Aorta (tissue), 5 donors: ENCODE measurements around the gene SNAI3. TPM values are rescaled to one million over a fixed set of nuclear protein-coding genes. Genes with fewer than 3 reads are reported as not detected.

Source experiments
- ATAC-seq: fragments of 200-7000 bp; cut with Tn5 transposase; one replicate; pipeline ENCODE4 v1.9.1; 2022; ENCODE audit warnings: moderate library complexity; ENCODE audit not compliant: low FRiP score
- DNase-seq, 2 donors: peaks; one replicate each; pipeline ENCODE4 v3.0.0-alpha.2; 2020
- H3K27ac ChIP-seq, 2 donors: one replicate each; pipeline ENCODE4 v1.5.1; 2013; ENCODE audit warnings: low read length in 2 of 2, mild to moderate bottlenecking in 2 of 2, moderate library complexity in 2 of 2, control low read depth in 1 of 2, inconsistent platforms in 1 of 2, low read depth in 1 of 2
- H3K27me3 ChIP-seq, 2 donors: one replicate each; pipeline ENCODE4 v1.6.1; 2013; ENCODE audit warnings: control low read depth in 1 of 2, low read length in 1 of 2, mild to moderate bottlenecking in 1 of 2, moderate library complexity in 1 of 2; ENCODE audit not compliant: insufficient read depth in 2 of 2, control insufficient read depth in 1 of 2
- H3K36me3 ChIP-seq, 2 donors: one replicate each; pipeline ENCODE4 v1.6.1; 2013; ENCODE audit warnings: control low read depth in 1 of 2, low read length in 1 of 2, mild to moderate bottlenecking in 1 of 2; ENCODE audit not compliant: insufficient read depth in 2 of 2, control insufficient read depth in 1 of 2
- H3K4me1 ChIP-seq, 2 donors: one replicate each; pipeline ENCODE4 v1.6.1; 2013; ENCODE audit warnings: low read length in 2 of 2, control low read depth in 1 of 2, mild to moderate bottlenecking in 1 of 2, moderate library complexity in 1 of 2; ENCODE audit not compliant: insufficient read depth in 2 of 2, control insufficient read depth in 1 of 2
- H3K4me3 ChIP-seq, 2 donors: one replicate each; pipeline ENCODE4 v1.5.1; 2013; ENCODE audit warnings: low read length in 2 of 2, control low read depth in 1 of 2, mild to moderate bottlenecking in 1 of 2
- H3K9me3 ChIP-seq: one replicate; pipeline ENCODE4 v1.6.1; 2013; ENCODE audit warnings: mild to moderate bottlenecking, low read length; ENCODE audit not compliant: control insufficient read depth
- WGBS, 2 donors: extraction: QIAGEN DNeasy Blood & Tissue Kit; methylation state at CpG; one replicate each; pipeline ENCODE4 v1.1.7; 2013; 5-methylcytosine and 5-hydroxymethylcytosine counted together
- intact Hi-C, 2 donors: fragments of 100-400 bp; cut with DNase I; formaldehyde crosslinking; loops; one replicate each; pipeline versions ENCODE4 v1.14.2 to v1.15.0; 2022
- polyA plus RNA-seq, 2 donors: library from polyadenylated mRNA; stranded (reverse); fragments of 200-250 nt; gene quantifications; one replicate each; pipeline ENCODE4 v1.2.3, GENCODE V29; 2013
- total RNA-seq, 2 donors: library from RNA; stranded (reverse); fragmentation: NEBNext Ultra II Directional; extraction: Animal tissue kit (Norgen Biotek cat#: 25700); gene quantifications; one replicate each; pipeline ENCODE4 v1.2.1, GENCODE V29; 2021
- donor health status: healthy with polysubstance abuse.
- donor health status: Bipolar disorder and iron deficiency.
- donor health status: DM: no; HTN: no; CAD: no.
- donor health status: DM: no; HTN: no; CAD: no.
- donor health status: DM: yes; HTN: yes; CAD: no.

SNAI3 gene
- total and polyA plus RNA-seq, 4 donors, result 0.27 to 1.6 (median 0.71) TPM; not detected in 1

GRCh38 chr16:88634141-88634993 lies 51.9 kb downstream of the SNAI3 start:
- peak; percentile 23 for ATAC-seq
- Histone ChIP-seq H3K4me3 (no peak overlapping the region), H3K27me3 (no peaks in the 10 kb centered on the region), H3K36me3 (peaks cover 2 to 9% of the 10 kb centered on the region in 2 donors), H3K4me1 (no peaks in the 10 kb centered on the region), H3K27ac (no peak overlapping the region), H3K9me3 (no peaks in the 10 kb centered on the region)
- DNase-seq, result peak; percentile 71 to 86
- intact Hi-C loops, result no loop called here
- WGBS, 2 donors, result 21 to 29% methylated on average over 62 to 82 of the region's 82 CpGs

- no peak overlapping the region for H3K27ac ChIP-seq
- H3K4me3 ChIP-seq, result no peak overlapping the region
- no peaks in the 10 kb centered on the region for H3K27me3 ChIP-seq
- no peaks in the 10 kb centered on the region for H3K4me1 ChIP-seq
- ATAC-seq (peak; percentile 40), DNase-seq (no peak)
- H3K36me3 ChIP-seq, result peaks cover 2 to 9% of the 10 kb centered on the region in 2 donors
- intact Hi-C loops, result no loop called here
- 68 to 71% methylated on average over 19 to 23 of the region's 23 CpGs for WGBS, 2 donors
- H3K9me3 ChIP-seq, result no peaks in the 10 kb centered on the region
Observed at GRCh38 chr16:88633684-88634140, 52.6 kb downstream of the SNAI3 start.

GRCh38 chr16:88632587-88632930 lies 53.7 kb downstream of the SNAI3 start:
- no peak for DNase-seq
- Histone ChIP-seq H3K4me3 (no peak overlapping the region), H3K9me3 (no peaks in the 10 kb centered on the region), H3K27ac (no peak overlapping the region), H3K36me3 (peaks cover 2 to 9% of the 10 kb centered on the region in 2 donors), H3K27me3 (no peaks in the 10 kb centered on the region), H3K4me1 (no peaks in the 10 kb centered on the region)
- intact Hi-C loops, result no loop called here
- no peak for ATAC-seq
- WGBS, 2 donors, result 88 to 94% methylated on average over 11 of the region's 11 CpGs

- 89 to 92% methylated on average over 30 of the region's 30 CpGs for WGBS, 2 donors
- DNase-seq (no peak), ATAC-seq (no peak)
- Histone ChIP-seq H3K36me3 (peaks cover 2 to 9% of the 10 kb centered on the region in 2 donors), H3K27ac (no peak overlapping the region), H3K4me1 (no peaks in the 10 kb centered on the region), H3K9me3 (no peaks in the 10 kb centered on the region), H3K27me3 (no peaks in the 10 kb centered on the region), H3K4me3 (no peak overlapping the region)
- intact Hi-C loops, result no loop called here
Observed at GRCh38 chr16:88631920-88632586, 54.3 kb downstream of the SNAI3 start.

GRCh38 chr16:88631384-88631783 lies 54.9 kb downstream of the SNAI3 start:
- no peaks in the 10 kb centered on the region for H3K27me3 ChIP-seq
- intact Hi-C loops, result no loop called here
- H3K9me3 ChIP-seq, result no peaks in the 10 kb centered on the region
- DNase-seq (no peak), ATAC-seq (no peak)
- no peak overlapping the region for H3K27ac ChIP-seq
- H3K36me3 ChIP-seq, result peaks cover 2 to 9% of the 10 kb centered on the region in 2 donors
- no peaks in the 10 kb centered on the region for H3K4me1 ChIP-seq
- 75 to 80% methylated on average over 16 of the region's 16 CpGs for WGBS, 2 donors
- no peak overlapping the region for H3K4me3 ChIP-seq

GRCh38 chr16:88630941-88631340 lies 55.4 kb downstream of the SNAI3 start:
- H3K9me3 ChIP-seq, result no peaks in the 10 kb centered on the region
- H3K27ac ChIP-seq, result no peak overlapping the region
- no peak for ATAC-seq
- no peak overlapping the region for H3K4me3 ChIP-seq
- H3K4me1 ChIP-seq, result no peaks in the 10 kb centered on the region
- peaks cover 2 to 9% of the 10 kb centered on the region in 2 donors for H3K36me3 ChIP-seq
- no peak for DNase-seq
- no peaks in the 10 kb centered on the region for H3K27me3 ChIP-seq
- intact Hi-C loops, result no loop called here
- WGBS, 2 donors, result 92 to 93% methylated on average over 23 of the region's 23 CpGs

- ATAC-seq (no peak), DNase-seq (no peak)
- no peak overlapping the region for H3K4me3 ChIP-seq
- no peaks in the 10 kb centered on the region for H3K9me3 ChIP-seq
- H3K27ac ChIP-seq, result no peak overlapping the region
- WGBS, 2 donors, result 86 to 90% methylated on average over 11 to 12 of the region's 12 CpGs
- intact Hi-C loops, result no loop called here
- H3K27me3 ChIP-seq, result no peaks in the 10 kb centered on the region
- H3K4me1 ChIP-seq, result no peaks in the 10 kb centered on the region
- peaks cover 2 to 9% of the 10 kb centered on the region in 2 donors for H3K36me3 ChIP-seq
Observed at GRCh38 chr16:88630433-88630832, 55.9 kb downstream of the SNAI3 start.

- DNase-seq, result no peak
- 84 to 87% methylated on average over 9 of the region's 9 CpGs for WGBS, 2 donors
- H3K4me1 ChIP-seq, result no peaks in the 10 kb centered on the region
- no peaks in the 10 kb centered on the region for H3K27me3 ChIP-seq
- no peaks in the 10 kb centered on the region for H3K9me3 ChIP-seq
- H3K4me3 ChIP-seq, result no peak overlapping the region
- no peak overlapping the region for H3K27ac ChIP-seq
- ATAC-seq, result no peak
- intact Hi-C loops, result no loop called here
- H3K36me3 ChIP-seq, result peaks cover 2 to 9% of the 10 kb centered on the region in 2 donors
Observed at GRCh38 chr16:88629835-88630234, 56.5 kb downstream of the SNAI3 start.
